IMR-90 (cell line): ENCODE results near the gene ATRNL1. TPM values are rescaled to one million over a fixed set of nuclear protein-coding genes. Genes with fewer than 3 reads are reported as not detected.

ENCODE experiments used
- ATAC-seq: fragments of 200-7000 bp; cut with Tn5 transposase; 2 replicates; pipeline ENCODE4 v1.9.1; 2020; ENCODE audit warnings: low read depth, mild to moderate bottlenecking, moderate library complexity
- BruUV-seq: library from RNA; stranded (reverse); fragments of 400-500 nt; replicated peaks from 2 replicates; lab custom pipeline; 2021; lab: Mats Ljungman, UMichigan
- CTCF ChIA-PET: fragments of 300-600 bp; formaldehyde crosslinking; extraction: SDS; loops from one replicate; lab custom pipeline; 2021; ENCODE audit warnings: antibody characterized with exemption; lab: Yijun Ruan, JAX
- POLR2A ChIA-PET: fragments of 300-600 bp; sonication (Branson Sonifier 250); formaldehyde crosslinking; loops from one replicate; lab custom pipeline; 2022; ENCODE audit warnings: antibody characterized with exemption; ENCODE audit not compliant: unreplicated experiment; lab: Charles Lee
- DNase-seq: peaks from one replicate; pipeline ENCODE4 v3.0.0; 2013
- H2AFZ ChIP-seq: replicated peaks from 2 replicates; pipeline ENCODE3; 2013; ENCODE audit warnings: low read length, mild to moderate bottlenecking; ENCODE audit not compliant: poor library complexity
- H2AK5ac ChIP-seq: 2 replicates; pipeline ENCODE4 v1.6.1; 2013; ENCODE audit warnings: low read depth, low read length, inconsistent platforms
- H2AK9ac ChIP-seq: replicated peaks from 2 replicates; pipeline ENCODE3; 2013; ENCODE audit warnings: mild to moderate bottlenecking, low read depth, low read length, moderate library complexity; ENCODE audit not compliant: poor library complexity
- H2BK120ac ChIP-seq: 2 replicates; pipeline ENCODE4 v1.6.1; 2013; ENCODE audit warnings: low read depth, low read length, inconsistent platforms
- H2BK15ac ChIP-seq: 3 replicates; pipeline ENCODE4 v1.6.1; 2013; ENCODE audit warnings: low read depth, low read length, inconsistent platforms
- H2BK20ac ChIP-seq: 2 replicates; pipeline ENCODE4 v1.6.1; 2013; ENCODE audit warnings: low read depth, mild to moderate bottlenecking, inconsistent platforms, low read length, moderate library complexity
- H2BK5ac ChIP-seq: 2 replicates; pipeline ENCODE4 v1.6.1; 2013; ENCODE audit warnings: mild to moderate bottlenecking, low read depth, low read length, inconsistent platforms; ENCODE audit not compliant: poor library complexity, severe bottlenecking
- H3K14ac ChIP-seq: replicated peaks from 2 replicates; pipeline ENCODE4 v1.6.1; 2013; ENCODE audit warnings: low read depth, low read length, inconsistent platforms
- H3K18ac ChIP-seq: 2 replicates; pipeline ENCODE4 v1.6.1; 2013; ENCODE audit warnings: low read depth, low read length, control low read depth
- H3K23ac ChIP-seq: 2 replicates; pipeline ENCODE4 v1.6.1; 2013; ENCODE audit warnings: low read depth, low read length, inconsistent platforms
- H3K27ac ChIP-seq: 2 replicates; pipeline ENCODE4 v1.5.1; 2013; ENCODE audit warnings: mild to moderate bottlenecking, control low read depth, low read length; ENCODE audit not compliant: insufficient read depth
- H3K27me3 ChIP-seq: 2 replicates; pipeline ENCODE4 v1.6.1; 2013; ENCODE audit warnings: low read length; ENCODE audit not compliant: control insufficient read depth, insufficient read depth
- H3K36me3 ChIP-seq: 2 replicates; pipeline ENCODE4 v1.6.1; 2013; ENCODE audit warnings: low read length, mixed read lengths; ENCODE audit not compliant: control insufficient read depth, insufficient read depth
- H3K4ac ChIP-seq: 2 replicates; pipeline ENCODE4 v1.6.1; 2013; ENCODE audit warnings: low read depth, low read length, inconsistent platforms
- H3K4me1 ChIP-seq: 2 replicates; pipeline ENCODE4 v1.6.1; 2013; ENCODE audit warnings: low read length, mixed read lengths; ENCODE audit not compliant: control insufficient read depth, insufficient read depth
- H3K4me2 ChIP-seq: 2 replicates; pipeline ENCODE4 v1.6.1; 2013; ENCODE audit warnings: low read depth, mild to moderate bottlenecking, control low read depth, low read length, moderate library complexity
- H3K4me3 ChIP-seq: 2 replicates; pipeline ENCODE4 v1.5.1; 2013; ENCODE audit warnings: low read depth, mild to moderate bottlenecking, control low read depth, low read length, moderate library complexity; ENCODE audit not compliant: insufficient read depth
- H3K56ac ChIP-seq: 2 replicates; pipeline ENCODE4 v1.6.1; 2013; ENCODE audit warnings: low read length, inconsistent platforms; ENCODE audit not compliant: insufficient read depth; ENCODE audit errors: extremely low read depth
- H3K79me1 ChIP-seq, 2 experiments: 2 replicates each; pipeline ENCODE4 v1.6.1; 2013; ENCODE audit warnings: low read length in 2 of 2, inconsistent platforms in 1 of 2, low read depth in 1 of 2
- H3K9ac ChIP-seq: 2 replicates; pipeline ENCODE4 v1.6.1; 2013; ENCODE audit warnings: low read depth, low read length, control low read depth
- H3K9me1 ChIP-seq: 2 replicates; pipeline ENCODE4 v1.6.1; 2013; ENCODE audit warnings: low read length, inconsistent platforms; ENCODE audit not compliant: insufficient read depth
- H3K9me3 ChIP-seq: 2 replicates; pipeline ENCODE4 v1.6.1; 2013; ENCODE audit warnings: low read length; ENCODE audit not compliant: control insufficient read depth, insufficient read depth
- H4K20me1 ChIP-seq: 2 replicates; pipeline ENCODE4 v1.6.1; 2013; ENCODE audit warnings: low read length, inconsistent platforms; ENCODE audit not compliant: insufficient read depth
- H4K5ac ChIP-seq: 2 replicates; pipeline ENCODE4 v1.6.1; 2013; ENCODE audit warnings: mild to moderate bottlenecking, low read depth, low read length, control low read depth
- H4K8ac ChIP-seq, 2 experiments: 2 replicates each; pipeline ENCODE4 v1.6.1; 2013; ENCODE audit warnings: low read depth in 2 of 2, low read length in 2 of 2, control low read depth in 1 of 2, inconsistent platforms in 1 of 2
- H4K91ac ChIP-seq: 2 replicates; pipeline ENCODE4 v1.6.1; 2013; ENCODE audit warnings: low read depth, low read length, inconsistent platforms; ENCODE audit not compliant: insufficient read depth
- BHLHE40 ChIP-seq: fragments of 150-350 bp; IDR thresholded peaks from 2 replicates; pipeline ENCODE4 v1.6.1; 2016; ENCODE audit warnings: mild to moderate bottlenecking, low read depth, low read length
- FOS ChIP-seq: fragments of 150-350 bp; IDR thresholded peaks from 2 replicates; pipeline ENCODE4 v1.6.1; 2016; ENCODE audit warnings: low read depth, low read length
- NFE2L2 ChIP-seq: fragments of 150-350 bp; IDR thresholded peaks from 2 replicates; pipeline ENCODE4 v1.6.1; 2016; ENCODE audit warnings: low read depth, mild to moderate bottlenecking, low read length
- RAD21 ChIP-seq: IDR thresholded peaks from 2 replicates; pipeline ENCODE4 v1.6.1; 2012; ENCODE audit warnings: low read length, improper control_type of control experiment
- RCOR1 ChIP-seq: IDR thresholded peaks from 2 replicates; pipeline ENCODE4 v1.6.1; 2012; ENCODE audit warnings: mild to moderate bottlenecking, low read length, improper control_type of control experiment; ENCODE audit not compliant: insufficient replicate concordance
- RFX5 ChIP-seq: IDR thresholded peaks from 2 replicates; pipeline ENCODE4 v1.8.0; 2012; ENCODE audit warnings: low read depth, mild to moderate bottlenecking, low read length, moderate library complexity
- SMC3 ChIP-seq: fragments of 150-350 bp; IDR thresholded peaks from 2 replicates; pipeline ENCODE4 v1.6.1; 2016; ENCODE audit warnings: low read depth, mild to moderate bottlenecking, antibody characterized with exemption, low read length, moderate library complexity
- WGBS, 2 experiments: methylation state at CpG; one replicate each; pipeline versions ENCODE4 v1.1.5 to v1.1.7; 2013; ENCODE audit warnings: missing lambda C conversion rate in 2 of 2; ENCODE audit not compliant: insufficient read length in 1 of 2; ENCODE audit errors: extremely low coverage in 2 of 2; 5-methylcytosine and 5-hydroxymethylcytosine counted together
- dilution Hi-C: fragments of 300-500 bp; cut with HindIII; formaldehyde crosslinking; loops from one replicate; pipeline ENCODE4 v1.14.3; 2018; ENCODE audit warnings: low sequenced_read_pairs; ENCODE audit not compliant: unreplicated experiment
- in situ Hi-C: fragments of 300-500 bp; cut with MboI; formaldehyde crosslinking; loops from 3 replicates; pipeline ENCODE4 v1.14.3; 2019; ENCODE audit warnings: low sequenced_read_pairs, inconsistent platforms, mixed read lengths
- intact Hi-C: fragments of 100-400 bp; cut with micrococcal nuclease; formaldehyde crosslinking; loops from 2 replicates; pipeline ENCODE4 v1.10.0; 2022
- polyA plus RNA-seq, 3 experiments: library from polyadenylated mRNA; depleted of rRNA; stranded (reverse); fragments of >200 nt; gene quantifications; 2 replicates each; pipeline ENCODE4 v1.2.3, GENCODE V29; 2012; ENCODE audit warnings: low replicate concordance in 1 of 3
- total RNA-seq: library from RNA; depleted of rRNA; stranded (reverse); fragments of >200 nt; gene quantifications from 2 replicates; pipeline ENCODE4 v1.2.3, GENCODE V29; 2012
- TF ChIP-seq, protein P1 (sequence below): fragments of 150-350 bp; IDR thresholded peaks from 2 replicates; pipeline ENCODE4 v1.6.1; 2016; ENCODE audit warnings: low read depth, mild to moderate bottlenecking, low read length, moderate library complexity, borderline replicate concordance

Gene ATRNL1
- total and polyA plus RNA-seq, 2 of the 4 experiments (the other 2 are of a cell fraction) = 0.18 to 0.19 TPM

DNA sequence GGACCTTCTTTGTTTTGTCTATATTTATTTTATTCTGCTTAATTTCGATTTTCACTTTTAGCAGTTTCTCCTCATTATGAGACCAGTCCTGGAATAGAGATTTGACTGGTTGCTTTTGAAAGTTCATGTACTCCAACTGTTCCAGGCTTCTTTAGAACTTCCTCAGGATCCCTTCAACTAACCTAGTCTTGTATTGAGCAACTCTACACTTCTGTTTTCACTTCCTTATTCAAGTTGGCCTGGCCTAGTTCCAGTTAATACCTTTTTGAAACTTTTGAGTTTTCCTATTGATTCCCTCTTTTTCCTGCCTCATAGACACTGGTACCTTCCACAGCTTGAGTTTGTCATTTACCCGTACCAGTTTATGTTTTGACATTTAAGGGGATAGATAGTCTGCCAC is 421.7 kb downstream of the ATRNL1 start:
- H3K4me1 ChIP-seq = no peaks in the 10 kb centered on the region
- H3K27ac ChIP-seq = no peak overlapping the region
- H2BK5ac ChIP-seq = no peak overlapping the region
- H2BK15ac ChIP-seq = no peak overlapping the region
- H3K4me2 ChIP-seq = no peak overlapping the region
- no peak overlapping the region for H4K5ac ChIP-seq
- intact Hi-C loops (no loop called here), dilution Hi-C loops (no loop called here), in situ Hi-C loops (no loop called here)
- ATAC-seq (no peak), DNase-seq (no peak)
- BruUV-seq = no TSS peak
- H3K79me1 ChIP-seq = no peaks in the 10 kb centered on the region
- H3K9me1 ChIP-seq = no peaks in the 10 kb centered on the region
- H3K23ac ChIP-seq = no peak overlapping the region
- peaks cover 1% of the 10 kb centered on the region; the same call in 1 of the 2 replicates for H3K9me3 ChIP-seq
- no peaks in the 10 kb centered on the region for H3K27me3 ChIP-seq
- TF ChIP-seq BHLHE40 (no peak), RCOR1 (no peak), NFE2L2 (no peak), FOS (no peak), RFX5 (no peak), RAD21 (no peak), SMC3 (no peak)
- TF ChIP-seq, protein P1, sequence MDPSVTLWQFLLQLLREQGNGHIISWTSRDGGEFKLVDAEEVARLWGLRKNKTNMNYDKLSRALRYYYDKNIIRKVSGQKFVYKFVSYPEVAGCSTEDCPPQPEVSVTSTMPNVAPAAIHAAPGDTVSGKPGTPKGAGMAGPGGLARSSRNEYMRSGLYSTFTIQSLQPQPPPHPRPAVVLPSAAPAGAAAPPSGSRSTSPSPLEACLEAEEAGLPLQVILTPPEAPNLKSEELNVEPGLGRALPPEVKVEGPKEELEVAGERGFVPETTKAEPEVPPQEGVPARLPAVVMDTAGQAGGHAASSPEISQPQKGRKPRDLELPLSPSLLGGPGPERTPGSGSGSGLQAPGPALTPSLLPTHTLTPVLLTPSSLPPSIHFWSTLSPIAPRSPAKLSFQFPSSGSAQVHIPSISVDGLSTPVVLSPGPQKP = no peak
- no peak overlapping the region for H3K14ac ChIP-seq
- H3K56ac ChIP-seq = no peak overlapping the region
- H3K4me3 ChIP-seq = no peak overlapping the region
- no peak overlapping the region for H2AFZ ChIP-seq
- no peak overlapping the region for H4K91ac ChIP-seq
- no peak overlapping the region for H2AK9ac ChIP-seq
- no peak overlapping the region for H4K8ac ChIP-seq
- CTCF ChIA-PET = no interaction called here
- H3K4ac ChIP-seq = no peak overlapping the region
- WGBS, 2 experiments = no CpG with 5 or more reads among the region's 2 CpGs
- no peak overlapping the region for H3K9ac ChIP-seq
- no peaks in the 10 kb centered on the region for H3K36me3 ChIP-seq
- H4K20me1 ChIP-seq = no peaks in the 10 kb centered on the region
- no peak overlapping the region for H2BK120ac ChIP-seq
- no peak overlapping the region for H2BK20ac ChIP-seq
- no peak overlapping the region for H3K18ac ChIP-seq
- no peak overlapping the region for H2AK5ac ChIP-seq
- POLR2A ChIA-PET = no interaction called here
